ENCODE measurements around the gene PAX6. TPM values are rescaled to one million over a fixed set of nuclear protein-coding genes. Genes with fewer than 3 reads are reported as not detected.

PAX6 gene
- total RNA-seq, 1 donor, result not detected

GRCh38 chr11:31826536-31827438 is 15.7 kb upstream of the PAX6 start:
- no peak overlapping the region for H3K4me3 ChIP-seq (ENCODE audit: low read depth, low read length)
- TF ChIP-seq CTCF (IDR thresholded peaks at IDR 0.05; ENCODE audit: insufficient read depth, low read depth, low read length), result no peak

DNA sequence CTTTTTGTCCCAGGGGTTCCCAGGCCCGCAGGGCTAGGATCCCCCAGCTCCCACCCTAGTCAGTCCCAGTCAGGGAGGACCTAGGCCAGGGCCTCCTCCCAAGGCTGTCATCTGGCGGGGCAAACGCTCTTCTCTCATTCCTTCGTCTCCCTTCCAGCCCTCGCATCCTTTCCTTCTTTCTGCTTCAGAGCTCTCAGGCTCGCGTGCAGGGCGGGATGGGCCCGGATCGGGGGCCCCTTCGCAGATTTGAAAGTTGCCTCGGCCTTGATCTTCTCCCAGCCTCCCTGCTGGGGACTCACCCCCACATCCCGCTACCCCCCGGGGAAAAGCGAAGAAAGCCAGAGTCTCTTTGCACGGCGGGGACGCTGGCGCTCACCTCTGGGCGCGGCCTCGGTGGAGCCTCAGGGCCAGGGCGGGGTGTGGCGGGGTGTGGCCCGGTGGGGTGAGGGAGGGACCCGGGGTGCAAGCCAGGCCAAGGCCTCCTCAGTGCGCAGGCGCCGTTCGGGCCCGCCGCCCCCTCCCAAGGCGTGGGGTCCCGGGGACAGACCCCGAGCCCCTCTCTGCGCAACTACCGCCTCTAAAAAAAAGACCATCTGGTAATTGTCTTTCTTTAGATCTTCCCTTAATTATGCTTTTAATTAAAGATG is 14.8 kb upstream of the PAX6 start:
- no peak for DNase-seq (ENCODE audit: low read depth)
- H3K4me3 ChIP-seq (ENCODE audit: low read depth, low read length), result no peak overlapping the region
- no peak for TF ChIP-seq CTCF (IDR thresholded peaks at IDR 0.05; ENCODE audit: insufficient read depth, low read depth, low read length)

More at GRCh38 chr11:31826536-31827438, 15.7 kb upstream of the PAX6 start:
- DNase-seq (ENCODE audit: low read depth), result no peak

- no peak overlapping the region for H3K4me3 ChIP-seq (ENCODE audit: low read depth, low read length)
- no peak for TF ChIP-seq CTCF (IDR thresholded peaks at IDR 0.05; ENCODE audit: insufficient read depth, low read depth, low read length)
- DNase-seq (ENCODE audit: low read depth), result no peak
Observed at GRCh38 chr11:31824879-31825837, 14.0 kb upstream of the PAX6 start.

- DNase-seq (ENCODE audit: low read depth), result no peak
- TF ChIP-seq CTCF (IDR thresholded peaks at IDR 0.05; ENCODE audit: insufficient read depth, low read depth, low read length), result no peak
- no peak overlapping the region for H3K4me3 ChIP-seq (ENCODE audit: low read depth, low read length)
Observed at GRCh38 chr11:31824332-31824878, 13.3 kb upstream of the PAX6 start.

- TF ChIP-seq CTCF (IDR thresholded peaks at IDR 0.05; ENCODE audit: insufficient read depth, low read depth, low read length), result no peak
- H3K4me3 ChIP-seq (ENCODE audit: low read depth, low read length), result no peak overlapping the region
- DNase-seq (ENCODE audit: low read depth), result no peak
Observed at GRCh38 chr11:31823644-31824331, 12.7 kb upstream of the PAX6 start.
